ENCODE results near the gene DISC1.
"Not testable (repeated sequence)": the region's sequence is repeated elsewhere in the genome, so short reads cannot be mapped to it uniquely, and the experiment has no call there.

DISC1 gene

GRCh38 chr1:231705806-231706760 is 79.5 kb downstream of the DISC1 start:
- DNase-seq, result peak; percentile 35

GRCh38 chr1:231706934-231707333 is 80.3 kb downstream of the DISC1 start:
- DNase-seq, result no peak

GRCh38 chr1:231707407-231707806 is 80.8 kb downstream of the DISC1 start:
- no peak for DNase-seq

GRCh38 chr1:231708394-231708793 is 81.8 kb downstream of the DISC1 start:
- DNase-seq, result no peak

- DNase-seq, result no peak
Observed at GRCh38 chr1:231714440-231714839, 87.8 kb downstream of the DISC1 start.

GRCh38 chr1:231715816-231716722 is 89.5 kb downstream of the DISC1 start:
- DNase-seq, result no peak

- DNase-seq, result no peak
Observed at GRCh38 chr1:231716879-231717278, 90.3 kb downstream of the DISC1 start.

GRCh38 chr1:231719485-231720183 is 93.0 kb downstream of the DISC1 start:
- no peak for DNase-seq

- no peak for DNase-seq
Observed at GRCh38 chr1:231720652-231721325, 94.2 kb downstream of the DISC1 start.

- DNase-seq, result no peak
Observed at GRCh38 chr1:231721436-231721835, 94.8 kb downstream of the DISC1 start.

- no peak for DNase-seq
Observed at GRCh38 chr1:231722356-231722755, 95.8 kb downstream of the DISC1 start.

GRCh38 chr1:231723146-231723545 is 96.6 kb downstream of the DISC1 start:
- no peak for DNase-seq

- DNase-seq, result no peak
Observed at GRCh38 chr1:231724041-231724440, 97.5 kb downstream of the DISC1 start.

- no peak for DNase-seq
Observed at GRCh38 chr1:231724876-231725647, 98.5 kb downstream of the DISC1 start.

- no peak for DNase-seq
Observed at GRCh38 chr1:231727171-231727570, 100.6 kb downstream of the DISC1 start.

GRCh38 chr1:231728987-231729386 is 102.4 kb downstream of the DISC1 start:
- not testable (repeated sequence) for DNase-seq

- peak; percentile 65 for DNase-seq
Observed at GRCh38 chr1:231729544-231729943, 103.0 kb downstream of the DISC1 start.

- no peak for DNase-seq
Observed at GRCh38 chr1:231731268-231731667, 104.7 kb downstream of the DISC1 start.

GRCh38 chr1:231733063-231733462 is 106.5 kb downstream of the DISC1 start:
- DNase-seq, result no peak

- DNase-seq, result no peak
Observed at GRCh38 chr1:231733672-231734071, 107.1 kb downstream of the DISC1 start.

- DNase-seq, result no peak
Observed at GRCh38 chr1:231734417-231734816, 107.8 kb downstream of the DISC1 start.

- no peak for DNase-seq
Observed at GRCh38 chr1:231735411-231735810, 108.8 kb downstream of the DISC1 start.
